Stimulated activated CD4-positive, alpha-beta T cell treated with anti-CD3 and anti-CD28 coated beads, Interleukin-12 subunit alpha, Interleukin-12 subunit beta, amount 100 ng/mL, for 24 hours (primary cell): ENCODE results near the gene VEZF1.

Experiments
- DNase-seq, 2 experiments: peaks; one replicate each; pipeline ENCODE4 v3.0.0-alpha.2; 2020; ENCODE audit warnings: low read depth in 2 of 2

The VEZF1 gene

GRCh38 chr17:57953705-57954396, 34.2 kb downstream of the VEZF1 start:
- DNase-seq = no peak

GRCh38 chr17:57953219-57953618, 34.8 kb downstream of the VEZF1 start:
- DNase-seq = no peak

GRCh38 chr17:57949649-57950048, 38.4 kb downstream of the VEZF1 start:
- DNase-seq = no peak

- no peak for DNase-seq
Observed at GRCh38 chr17:57948555-57949420, 39.3 kb downstream of the VEZF1 start.

- no peak for DNase-seq
Observed at GRCh38 chr17:57948169-57948554, 39.9 kb downstream of the VEZF1 start.

GRCh38 chr17:57947369-57947768, 40.7 kb downstream of the VEZF1 start:
- no peak for DNase-seq

GRCh38 chr17:57946798-57947358, 41.2 kb downstream of the VEZF1 start:
- DNase-seq = no peak

GRCh38 chr17:57945996-57946797, 41.9 kb downstream of the VEZF1 start:
- DNase-seq = no peak

- no peak for DNase-seq
Observed at GRCh38 chr17:57944908-57945307, 43.1 kb downstream of the VEZF1 start.

- DNase-seq = no peak
Observed at GRCh38 chr17:57943645-57944044, 44.4 kb downstream of the VEZF1 start.

GRCh38 chr17:57943140-57943539, 44.9 kb downstream of the VEZF1 start:
- no peak for DNase-seq

- no peak for DNase-seq
Observed at GRCh38 chr17:57941384-57942370, 46.4 kb downstream of the VEZF1 start.

GRCh38 chr17:57940653-57941329, 47.3 kb downstream of the VEZF1 start:
- DNase-seq = no peak

- DNase-seq = no peak
Observed at GRCh38 chr17:57940231-57940630, 47.8 kb downstream of the VEZF1 start.

- DNase-seq = no peak
Observed at GRCh38 chr17:57939797-57940196, 48.3 kb downstream of the VEZF1 start.

GRCh38 chr17:57938061-57938502, 50.0 kb downstream of the VEZF1 start:
- no peak for DNase-seq

GRCh38 chr17:57937492-57937891, 50.6 kb downstream of the VEZF1 start:
- no peak for DNase-seq

GRCh38 chr17:57935833-57936807, 51.9 kb downstream of the VEZF1 start:
- DNase-seq = no peak
